ENCODE results near the gene KIAA2012.

KIAA2012 gene

DNA sequence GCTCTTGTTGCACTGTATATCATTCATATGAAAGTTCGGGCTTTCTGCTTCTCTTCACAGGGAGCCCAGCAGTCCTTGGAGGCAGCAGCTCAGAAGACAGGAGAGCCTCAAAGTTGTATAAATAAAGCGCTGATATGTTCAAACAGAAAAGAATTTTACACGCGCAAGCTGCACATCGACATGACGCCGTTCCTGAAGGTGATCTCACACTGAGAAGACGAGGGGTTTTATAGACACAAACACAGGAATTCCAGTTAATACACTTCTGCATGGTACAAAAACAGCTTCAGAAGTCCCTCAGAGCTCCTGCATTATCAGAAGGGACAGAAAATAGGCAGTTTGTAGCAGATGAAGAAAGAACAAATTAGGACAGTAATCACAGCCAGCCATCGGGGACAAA is 81.6 kb downstream of the KIAA2012 start:
- no peak for DNase-seq

- DNase-seq: no peak
These were observed 84.3 kb downstream of the KIAA2012 start for GRCh38 chr2:202157211-202157990.

- DNase-seq: no peak
These were observed 85.7 kb downstream of the KIAA2012 start for GRCh38 chr2:202158796-202159195.

GRCh38 chr2:202161151-202161835 is 88.2 kb downstream of the KIAA2012 start:
- no peak for DNase-seq

GRCh38 chr2:202164411-202164810 is 91.4 kb downstream of the KIAA2012 start:
- DNase-seq: no peak

- no peak for DNase-seq
These were observed 92.2 kb downstream of the KIAA2012 start for GRCh38 chr2:202165208-202165607.

GRCh38 chr2:202165945-202166344 is 92.9 kb downstream of the KIAA2012 start:
- DNase-seq: no peak

DNA sequence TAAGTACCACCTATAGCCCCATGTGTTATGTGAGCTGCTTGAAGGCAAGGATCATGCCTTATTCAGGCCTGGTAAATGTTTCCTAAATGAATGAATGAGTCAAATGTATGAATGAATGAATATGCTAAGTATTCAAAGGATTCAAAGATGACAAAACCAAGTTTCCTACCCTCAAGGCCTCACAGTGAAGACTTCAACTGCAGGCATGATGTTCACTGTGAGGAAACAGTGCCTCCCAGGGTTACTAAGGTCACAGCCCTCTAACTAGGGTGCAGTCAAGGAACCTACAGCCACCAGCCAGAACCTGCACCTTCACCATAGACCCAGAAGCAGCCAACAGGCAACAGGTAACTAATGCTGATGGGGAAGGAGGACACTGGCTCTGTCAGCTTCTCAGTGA is 96.1 kb downstream of the KIAA2012 start:
- DNase-seq: no peak

GRCh38 chr2:202169832-202170424 is 96.9 kb downstream of the KIAA2012 start:
- DNase-seq: no peak

DNA sequence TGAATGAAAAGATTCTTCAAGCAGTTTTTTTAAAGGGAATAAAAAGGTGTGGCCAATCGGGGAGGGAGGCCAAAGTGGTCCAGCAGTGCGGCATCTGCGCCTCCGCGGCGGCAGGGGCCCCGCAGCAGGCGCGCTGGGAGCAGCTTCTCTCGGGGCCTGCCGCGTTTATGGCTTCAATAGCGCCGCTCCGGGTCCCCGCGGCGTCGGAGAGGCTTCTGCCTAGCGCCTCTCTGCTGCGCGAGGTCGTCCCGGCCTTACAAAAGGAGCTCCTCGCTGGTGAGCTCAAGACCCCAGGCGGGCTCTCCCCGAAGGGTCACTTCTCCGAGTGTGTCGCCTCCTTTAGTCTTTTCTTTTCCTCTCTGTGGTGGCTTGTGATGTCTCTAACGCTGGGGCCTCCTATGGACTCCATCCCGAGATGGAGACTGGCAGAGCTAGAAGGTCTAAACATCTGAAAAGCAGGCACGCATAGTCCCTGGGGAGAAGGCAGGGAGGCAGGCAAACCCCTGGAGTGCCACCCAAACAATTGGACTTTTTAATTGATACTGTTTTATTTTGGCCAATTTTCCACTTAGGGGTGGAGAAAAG is 98.3 kb downstream of the KIAA2012 start:
- no peak for DNase-seq

DNA sequence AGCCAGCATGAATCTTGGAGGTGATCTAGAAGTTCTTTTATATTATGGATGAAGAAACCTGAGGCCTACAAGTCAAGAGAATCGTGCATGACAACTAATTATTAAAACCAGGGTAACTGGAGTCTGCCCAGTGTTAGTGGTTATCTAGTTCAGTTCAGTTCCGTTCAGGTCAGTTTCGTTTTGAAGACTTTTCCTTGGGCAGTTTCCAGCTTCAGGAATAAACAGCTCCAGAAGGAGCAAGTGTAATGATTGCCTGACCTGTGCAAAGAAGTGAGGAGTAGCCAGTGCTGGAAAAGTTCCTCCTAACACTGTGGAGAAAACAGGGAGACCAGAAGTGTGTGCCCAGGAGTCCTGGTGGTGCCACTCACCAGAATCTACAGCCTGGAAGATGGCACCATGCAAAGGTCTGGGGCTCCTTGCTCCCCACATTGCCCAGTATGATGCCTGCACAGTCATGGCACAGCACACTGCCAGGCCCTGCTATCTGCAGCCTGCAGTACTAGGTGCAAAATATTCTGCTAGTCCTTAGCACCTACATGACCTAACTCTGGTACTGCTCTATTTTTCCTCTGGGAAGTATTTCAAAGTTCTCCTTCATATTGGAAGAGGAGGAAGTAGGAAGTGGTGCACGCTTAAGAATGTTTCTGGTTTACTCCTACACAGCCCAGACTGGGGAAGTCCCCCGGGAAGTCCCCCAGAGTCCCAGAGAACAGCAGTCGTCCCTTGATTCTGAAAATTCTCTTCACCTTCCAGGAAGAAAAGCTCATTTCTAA is 99.6 kb downstream of the KIAA2012 start:
- peak in 1 of 5 donors; percentile 35 for DNase-seq

DNA sequence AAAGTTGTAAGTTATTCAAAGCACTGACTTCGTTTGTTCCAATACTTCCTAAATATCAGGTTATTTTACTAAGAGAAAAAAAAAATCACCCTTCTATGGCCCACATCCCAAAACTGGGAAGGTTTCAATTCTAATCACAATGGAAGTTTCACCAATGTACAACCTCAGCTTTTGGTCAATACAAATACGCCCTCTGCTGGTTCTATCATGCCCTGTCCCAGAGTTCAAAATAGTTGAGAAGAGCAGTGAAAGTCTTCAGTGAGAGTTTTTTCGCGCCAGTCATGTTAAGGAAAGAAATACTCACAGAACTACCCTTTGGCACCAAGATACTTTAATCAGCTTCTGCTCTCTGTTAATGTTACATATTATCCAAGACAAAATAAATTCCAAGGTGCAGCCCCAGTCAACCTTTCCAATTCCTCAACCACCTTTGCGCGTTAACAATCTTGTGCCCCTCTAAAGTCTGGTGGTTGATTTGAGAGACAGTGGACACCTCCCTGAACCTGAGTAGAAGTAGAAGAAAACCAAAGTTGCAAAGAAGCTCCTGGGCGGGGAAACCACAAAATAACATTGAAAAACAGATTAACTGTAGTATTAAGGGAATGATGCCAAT is 105.4 kb downstream of the KIAA2012 start:
- DNase-seq: peak in 4 of 5 donors; percentile 19 to 47 (median 34)

GRCh38 chr2:202184557-202184956 is 111.5 kb downstream of the KIAA2012 start:
- DNase-seq: no peak

DNA sequence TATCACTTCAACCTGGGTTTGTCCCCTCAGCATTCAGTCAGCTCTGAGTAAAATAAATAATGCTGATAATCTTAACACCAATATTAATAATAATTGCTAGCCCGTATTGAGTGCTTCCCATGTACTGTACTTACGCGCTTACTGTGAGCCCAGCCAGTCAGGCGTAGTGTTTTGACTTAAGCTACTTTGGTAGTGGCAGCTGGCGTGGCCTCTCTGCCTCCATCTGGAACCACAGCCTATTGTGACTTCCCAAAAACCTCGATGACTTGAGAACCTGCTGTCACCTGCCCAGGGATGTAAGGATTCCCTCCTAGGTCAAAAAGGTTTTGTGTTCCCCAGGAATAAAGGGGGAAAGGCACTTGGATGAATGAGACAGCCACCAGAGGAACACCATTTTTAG is 112.1 kb downstream of the KIAA2012 start:
- DNase-seq: no peak

- no peak for DNase-seq
These were observed 113.7 kb downstream of the KIAA2012 start for GRCh38 chr2:202186641-202187202.

DNA sequence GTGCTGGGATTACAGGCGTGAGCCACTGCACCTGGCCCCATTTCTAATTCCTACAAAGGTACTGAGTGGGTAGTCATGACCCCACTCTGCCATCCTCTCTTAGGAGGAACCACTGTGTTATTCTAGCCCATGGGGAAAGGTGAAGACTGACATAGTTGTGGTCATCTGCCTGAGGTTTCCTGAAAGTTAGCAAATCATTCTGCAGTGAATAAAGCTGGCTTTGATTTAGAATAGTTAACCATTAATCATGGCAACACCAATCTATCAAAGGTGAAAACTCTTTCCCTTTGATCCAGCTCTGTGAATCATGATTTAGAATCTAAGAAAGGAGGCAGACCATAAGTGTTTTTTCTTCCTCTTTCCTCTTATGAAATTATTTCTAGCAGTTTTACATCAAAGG is 114.5 kb downstream of the KIAA2012 start:
- no peak for DNase-seq

- DNase-seq: no peak
These were observed 120.2 kb downstream of the KIAA2012 start for GRCh38 chr2:202193305-202193704.

- no peak for DNase-seq
These were observed 120.9 kb downstream of the KIAA2012 start for GRCh38 chr2:202193881-202194353.

GRCh38 chr2:202194418-202194817 is 121.4 kb downstream of the KIAA2012 start:
- DNase-seq: no peak

DNA sequence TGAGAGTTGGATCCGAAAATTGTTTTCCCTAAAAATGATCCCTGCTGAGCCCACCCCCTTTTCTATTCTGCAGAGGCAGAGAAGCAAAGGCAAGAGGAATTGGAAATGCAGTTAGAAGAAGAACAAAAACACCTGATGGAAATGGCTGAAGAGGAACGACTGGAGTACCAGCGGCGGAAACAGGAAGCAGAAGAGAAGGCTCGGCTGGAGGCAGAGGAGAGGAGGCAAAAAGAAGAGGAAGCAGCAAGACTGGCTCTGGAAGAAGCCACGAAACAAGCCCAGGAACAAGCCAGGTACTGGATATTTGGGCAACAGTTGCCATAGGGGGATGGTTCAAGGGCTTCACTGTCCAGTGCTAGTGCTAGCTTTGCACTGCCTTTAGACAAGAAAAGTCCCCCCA is 123.7 kb downstream of the KIAA2012 start:
- no peak for DNase-seq

DNA sequence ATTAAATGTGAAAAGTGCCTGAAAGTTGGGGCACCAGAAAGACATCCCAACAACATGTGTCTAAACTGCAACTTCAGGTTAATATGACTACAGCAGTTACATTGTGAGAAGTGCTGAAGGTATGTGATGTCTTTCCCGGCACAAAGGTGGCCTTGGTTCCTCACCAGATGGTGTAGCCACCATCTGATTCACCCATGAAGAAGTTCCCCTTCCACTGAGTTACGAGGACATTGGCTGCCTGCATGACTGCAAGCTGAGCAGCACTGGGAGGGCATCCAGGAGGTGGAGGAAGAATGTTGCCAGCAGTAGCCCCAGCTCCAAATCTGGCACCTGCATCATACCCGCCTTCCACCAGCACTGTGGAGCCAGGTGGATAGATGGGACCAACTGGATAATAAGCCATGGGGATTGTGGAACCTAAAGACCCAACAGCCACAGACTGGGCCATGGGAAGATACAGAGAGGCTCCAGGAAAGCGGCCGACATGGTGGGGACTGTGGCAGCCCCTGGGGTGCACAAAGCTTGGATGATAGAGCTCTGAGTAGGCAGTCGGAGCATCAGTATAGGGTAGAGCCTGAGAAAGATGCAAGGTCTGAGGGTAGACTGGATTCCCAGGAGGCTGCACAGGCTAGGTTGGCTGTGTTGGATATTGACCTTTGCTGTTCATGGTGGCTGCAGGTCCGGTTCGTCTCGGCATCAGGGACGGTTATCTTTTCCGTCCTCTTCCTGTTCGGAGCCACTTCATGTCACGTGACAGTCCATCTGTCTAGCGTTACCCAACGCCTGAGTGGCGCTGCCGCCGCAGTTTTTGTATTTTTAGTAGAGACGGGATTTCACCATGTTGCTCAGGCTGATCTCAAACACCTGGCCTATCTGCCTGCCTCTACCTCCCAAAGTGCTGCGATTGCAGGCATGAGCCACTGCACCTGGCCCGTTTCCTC is 128.4 kb downstream of the KIAA2012 start:
- DNase-seq: no peak
